SU-DHL-6 (cell line): Measurements from ENCODE around the gene RIN1.

Experiments used
- H2AFZ ChIP-seq: fragments of 200-600 bp; sonication (generic); 2 replicates; pipeline ENCODE4 v1.6.1; 2014; ENCODE audit warnings: low read depth, mild to moderate bottlenecking, moderate library complexity, mixed read lengths, antibody characterized with exemption, low read length; ENCODE audit not compliant: severe bottlenecking
- H3F3A ChIP-seq: fragments of 200-600 bp; shearing (Covaris generic); 2 replicates; pipeline ENCODE4 v1.6.0; 2016; ENCODE audit warnings: antibody characterized with exemption, mild to moderate bottlenecking; ENCODE audit not compliant: insufficient read depth
- H3K27ac ChIP-seq: fragments of 200-600 bp; sonication (generic); 2 replicates; pipeline ENCODE4 v1.5.1; 2016; ENCODE audit warnings: low read depth, mild to moderate bottlenecking, low read length, moderate library complexity, mixed read lengths
- H3K27me3 ChIP-seq: fragments of 200-600 bp; sonication (generic), shearing (Covaris generic); 2 replicates; pipeline ENCODE4 v1.6.0; 2014; ENCODE audit warnings: mild to moderate bottlenecking, low read length
- H3K36me3 ChIP-seq: fragments of 200-600 bp; sonication (generic); 2 replicates; pipeline ENCODE4 v1.6.1; 2014; ENCODE audit warnings: mild to moderate bottlenecking, low read length, mixed read lengths
- H3K4me2 ChIP-seq: fragments of 300-600, 200-600 bp; shearing (Covaris generic), sonication (generic); 2 replicates; pipeline ENCODE4 v1.6.0; 2014; ENCODE audit warnings: low read length, low read depth, mild to moderate bottlenecking; ENCODE audit not compliant: poor library complexity, severe bottlenecking
- H3K4me3 ChIP-seq: fragments of 200-600 bp; sonication (generic); 2 replicates; pipeline ENCODE4 v1.5.1; 2014; ENCODE audit warnings: antibody characterized with exemption, low read length, mild to moderate bottlenecking, mixed read lengths; ENCODE audit not compliant: insufficient read depth, poor library complexity, severe bottlenecking
- H3K79me2 ChIP-seq: fragments of 200-600 bp; sonication (generic); 2 replicates; pipeline ENCODE4 v1.6.1; 2014; ENCODE audit warnings: mild to moderate bottlenecking, low read length, moderate library complexity; ENCODE audit not compliant: insufficient read depth
- H3K9ac ChIP-seq: fragments of 200-600 bp; sonication (generic); 2 replicates; pipeline ENCODE4 v1.7.0; 2014; ENCODE audit warnings: mild to moderate bottlenecking, low read length
- H3K9me2 ChIP-seq: fragments of 200-600 bp; sonication (generic); replicated peaks from 2 replicates; pipeline ENCODE4 v1.6.1; 2014; ENCODE audit warnings: low read length; ENCODE audit not compliant: insufficient read depth
- H3K9me3 ChIP-seq: fragments of 200-600 bp; sonication (generic); 2 replicates; pipeline ENCODE4 v1.6.1; 2014; ENCODE audit warnings: low read length, mixed read lengths; ENCODE audit not compliant: insufficient read depth
- H4K20me1 ChIP-seq: fragments of 200-600 bp; sonication (generic); 2 replicates; pipeline ENCODE4 v1.6.1; 2014; ENCODE audit warnings: low read depth, mild to moderate bottlenecking, antibody characterized with exemption, low read length, moderate library complexity, mixed read lengths
- CTCF ChIP-seq: fragments of 200-600 bp; sonication (generic); IDR thresholded peaks from one replicate; pipeline ENCODE4 v1.5.1; 2017; ENCODE audit warnings: antibody characterized with exemption, mild to moderate bottlenecking, low read length, moderate library complexity; ENCODE audit not compliant: insufficient read depth, poor library complexity, severe bottlenecking
- EZH2phosphoT487 ChIP-seq: fragments of 200-600 bp; sonication (generic), shearing (Covaris generic); conservative IDR thresholded peaks from 2 replicates; pipeline ENCODE4 v1.6.1; 2018; ENCODE audit warnings: mild to moderate bottlenecking, antibody characterized with exemption, low read length, moderate library complexity, mixed read lengths

RIN1 gene

DNA sequence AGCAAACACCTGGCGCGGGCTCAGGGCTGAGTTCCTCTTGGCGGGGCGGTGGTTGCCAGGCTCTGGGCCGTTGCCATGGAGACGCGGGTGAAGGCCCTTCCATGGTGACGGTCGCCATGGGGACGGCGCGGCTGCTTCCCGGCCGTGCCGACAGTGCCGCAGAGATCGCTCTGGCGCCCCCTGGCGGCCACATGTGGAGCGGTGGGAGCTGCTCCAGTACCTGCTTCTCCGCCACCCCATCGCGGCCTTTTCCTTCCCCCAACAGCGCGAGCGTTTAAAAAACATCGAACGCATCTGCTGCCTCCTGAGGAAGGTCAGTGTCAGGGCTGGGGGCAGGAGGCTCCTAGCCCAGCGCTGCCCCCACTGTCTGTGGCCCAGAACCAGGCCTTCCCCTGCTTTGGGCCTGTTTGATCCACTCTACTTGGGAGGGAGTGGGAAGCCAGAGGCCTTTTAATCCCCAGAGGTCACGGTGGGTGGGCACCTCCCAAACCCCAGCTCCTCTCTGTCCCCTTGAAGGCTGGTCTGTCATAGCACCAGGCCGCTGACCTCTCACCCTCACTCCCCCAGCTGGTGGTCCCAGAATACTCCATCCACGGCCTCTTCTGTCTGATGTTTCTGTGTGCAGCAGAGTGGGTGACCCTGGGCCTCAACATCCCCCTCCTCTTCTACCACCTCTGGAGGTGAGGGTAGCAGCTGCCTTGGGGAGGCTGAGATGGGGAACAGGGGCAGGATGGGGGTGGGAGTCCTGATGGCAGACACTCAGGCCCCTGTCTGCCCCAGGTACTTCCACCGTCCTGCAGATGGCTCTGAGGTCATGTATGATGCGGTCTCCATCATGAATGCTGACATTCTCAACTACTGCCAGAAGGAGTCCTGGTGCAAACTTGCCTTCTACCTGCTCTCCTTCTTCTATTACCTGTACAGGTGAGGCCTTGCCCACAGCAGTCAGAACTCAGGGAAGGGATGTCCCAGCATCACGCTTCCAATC, 53.5 kb downstream of the RIN1 start:
- TF ChIP-seq CTCF (peak; percentile 79), EZH2phosphoT487 (no peak)
- no peaks in the 10 kb centered on the region for H3K36me3 ChIP-seq
- no peaks in the 10 kb centered on the region for H3K79me2 ChIP-seq
- no peaks in the 10 kb centered on the region for H3K9me3 ChIP-seq
- no peaks in the 10 kb centered on the region for H3K27me3 ChIP-seq
- H3F3A ChIP-seq, result peaks cover 5% of the 10 kb centered on the region; the same call in 1 of the 2 replicates
- H3K9me2 ChIP-seq, result no peaks in the 10 kb centered on the region
- no peak overlapping the region for H3K4me2 ChIP-seq
- H4K20me1 ChIP-seq, result no peaks in the 10 kb centered on the region
- peak overlapping the region; percentile 17; the same call in 1 of the 2 replicates for H3K9ac ChIP-seq
- H3K27ac ChIP-seq, result no peak overlapping the region
- H2AFZ ChIP-seq, result no peak overlapping the region
- H3K4me3 ChIP-seq, result no peak overlapping the region
